Measurements from ENCODE around the gene TMCC1.
"Not testable (repeated sequence)": the region's sequence is repeated elsewhere in the genome, so short reads cannot be mapped to it uniquely, and the experiment has no call there.

The TMCC1 gene

GRCh38 chr3:129770604-129771003, 122.9 kb downstream of the TMCC1 start:
- DNase-seq (ENCODE audit: low spot score) = no peak

- DNase-seq (ENCODE audit: low spot score) = no peak
Observed at GRCh38 chr3:129769616-129770015, 123.9 kb downstream of the TMCC1 start.

- no peak for DNase-seq (ENCODE audit: low spot score)
Observed at GRCh38 chr3:129768728-129769127, 124.8 kb downstream of the TMCC1 start.

GRCh38 chr3:129766135-129766534, 127.4 kb downstream of the TMCC1 start:
- no peak for DNase-seq (ENCODE audit: low spot score)

- DNase-seq (ENCODE audit: low spot score) = no peak
Observed at GRCh38 chr3:129764090-129764489, 129.4 kb downstream of the TMCC1 start.

GRCh38 chr3:129758785-129759320, 134.7 kb downstream of the TMCC1 start:
- DNase-seq (ENCODE audit: low spot score) = no peak

- DNase-seq (ENCODE audit: low spot score) = no peak
Observed at GRCh38 chr3:129758306-129758705, 135.2 kb downstream of the TMCC1 start.

- no peak for DNase-seq (ENCODE audit: low spot score)
Observed at GRCh38 chr3:129756871-129757270, 136.6 kb downstream of the TMCC1 start.

- DNase-seq (ENCODE audit: low spot score) = not testable (repeated sequence)
Observed at GRCh38 chr3:129751105-129751504, 142.4 kb downstream of the TMCC1 start.

- no peak for DNase-seq (ENCODE audit: low spot score)
Observed at GRCh38 chr3:129749692-129750091, 143.8 kb downstream of the TMCC1 start.

GRCh38 chr3:129747992-129748391, 145.5 kb downstream of the TMCC1 start:
- no peak for DNase-seq (ENCODE audit: low spot score)

- DNase-seq (ENCODE audit: low spot score) = no peak
Observed at GRCh38 chr3:129747136-129747535, 146.4 kb downstream of the TMCC1 start.

- no peak for DNase-seq (ENCODE audit: low spot score)
Observed at GRCh38 chr3:129746629-129747028, 146.9 kb downstream of the TMCC1 start.

GRCh38 chr3:129745253-129745652, 148.3 kb downstream of the TMCC1 start:
- DNase-seq (ENCODE audit: low spot score) = no peak

- no peak for DNase-seq (ENCODE audit: low spot score)
Observed at GRCh38 chr3:129741794-129742193, 151.7 kb downstream of the TMCC1 start.

GRCh38 chr3:129740090-129740489, 153.4 kb downstream of the TMCC1 start:
- no peak for DNase-seq (ENCODE audit: low spot score)

GRCh38 chr3:129739634-129740033, 153.9 kb downstream of the TMCC1 start:
- no peak for DNase-seq (ENCODE audit: low spot score)

- DNase-seq (ENCODE audit: low spot score) = no peak
Observed at GRCh38 chr3:129738172-129738571, 155.3 kb downstream of the TMCC1 start.

GRCh38 chr3:129736070-129736469, 157.4 kb downstream of the TMCC1 start:
- no peak for DNase-seq (ENCODE audit: low spot score)

GRCh38 chr3:129735638-129736037, 157.9 kb downstream of the TMCC1 start:
- DNase-seq (ENCODE audit: low spot score) = no peak

- DNase-seq (ENCODE audit: low spot score) = no peak
Observed at GRCh38 chr3:129734449-129734848, 159.1 kb downstream of the TMCC1 start.

GRCh38 chr3:129732200-129732876, 161.2 kb downstream of the TMCC1 start:
- DNase-seq (ENCODE audit: low spot score) = no peak

- no peak for DNase-seq (ENCODE audit: low spot score)
Observed at GRCh38 chr3:129727707-129728106, 165.8 kb downstream of the TMCC1 start.
